ENCODE data around the gene TEX22.

DNA sequence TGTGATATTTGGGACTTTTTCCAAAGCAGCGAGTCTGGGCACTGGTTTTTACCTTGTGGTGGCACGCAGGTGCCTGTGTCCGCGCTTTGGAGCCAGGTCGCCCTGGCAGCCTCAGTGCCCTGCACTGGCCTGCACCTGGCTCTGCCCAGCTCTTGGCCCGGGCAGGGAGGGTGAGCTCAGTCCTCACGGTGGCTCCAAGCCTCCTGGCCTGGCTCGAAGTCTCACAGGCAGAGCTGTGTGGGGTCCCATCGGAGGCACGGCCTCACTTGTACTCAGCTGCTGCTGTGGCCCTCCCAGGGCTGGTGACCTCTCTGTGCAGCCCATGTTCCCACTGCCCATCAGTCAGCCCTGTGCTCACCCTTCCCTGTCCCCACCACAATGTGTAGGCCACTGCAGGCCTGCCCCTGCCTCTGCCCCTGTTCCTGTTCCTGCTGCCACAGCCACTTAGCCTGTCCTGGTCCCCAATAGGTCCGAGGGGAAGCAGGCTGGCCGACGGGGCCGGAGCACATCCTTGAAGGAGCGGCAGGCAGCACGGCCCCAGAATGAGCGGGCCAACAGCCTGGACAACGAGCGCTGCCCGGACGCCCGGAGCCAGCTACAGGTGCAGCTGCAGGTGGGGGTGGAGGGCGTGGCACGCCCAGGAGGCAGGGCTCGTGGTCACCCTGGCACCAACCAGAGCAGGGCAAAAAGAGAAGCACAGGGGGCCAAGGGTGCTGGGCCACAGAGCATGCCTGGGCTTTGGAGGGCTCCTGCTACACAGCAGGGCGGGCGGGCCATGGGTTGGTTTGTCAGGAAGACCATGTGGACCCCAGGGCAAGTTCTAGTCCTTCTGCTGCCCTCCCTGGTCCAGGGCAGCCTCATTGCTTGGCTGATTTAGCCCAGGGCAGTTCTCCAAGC is 16.6 kb upstream of the TEX22 start:
- TF ChIP-seq CTCF (IDR thresholded peaks at IDR 0.05) (no peak), POLR2A (IDR thresholded peaks at IDR 0.05) (no peak)

All from lower leg skin (tissue), 3 donors.